ENCODE data around the gene PCNX3.

The PCNX3 gene

DNA sequence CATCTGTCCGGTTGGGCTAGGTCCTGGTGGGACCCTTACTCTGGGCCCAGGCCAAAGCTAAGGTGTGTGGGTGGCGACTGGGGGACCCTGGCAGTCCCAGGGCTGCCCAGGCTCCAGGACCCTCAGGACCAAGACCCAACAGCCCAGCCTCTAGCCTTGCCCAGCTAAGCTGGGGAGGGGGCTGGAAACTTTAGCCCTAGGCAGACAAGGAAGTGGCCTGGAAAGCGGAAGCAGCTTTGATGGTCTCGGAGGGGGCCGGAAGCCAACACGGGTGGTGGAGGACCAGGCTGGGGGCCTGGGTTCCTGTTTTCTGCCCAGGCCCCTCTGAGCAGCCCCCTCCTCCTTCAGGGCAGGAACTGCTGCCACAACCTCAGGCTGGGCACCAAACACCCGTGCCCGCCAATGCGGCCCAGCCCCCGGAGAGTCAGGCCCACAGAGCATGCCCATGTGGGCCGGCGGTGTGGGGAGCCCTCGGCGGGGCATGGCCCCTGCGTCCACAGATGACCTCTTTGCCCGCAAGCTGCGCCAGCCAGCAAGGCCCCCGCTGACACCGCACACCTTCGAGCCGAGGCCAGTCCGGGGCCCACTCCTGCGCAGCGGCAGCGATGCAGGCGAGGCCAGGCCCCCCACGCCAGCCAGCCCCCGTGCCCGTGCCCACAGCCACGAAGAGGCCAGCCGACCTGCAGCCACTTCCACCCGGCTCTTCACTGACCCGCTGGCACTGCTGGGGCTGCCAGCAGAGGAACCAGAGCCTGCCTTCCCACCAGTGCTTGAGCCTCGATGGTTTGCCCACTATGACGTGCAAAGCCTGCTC, 25.1 kb downstream of the PCNX3 start:
- TF ChIP-seq, protein P1, sequence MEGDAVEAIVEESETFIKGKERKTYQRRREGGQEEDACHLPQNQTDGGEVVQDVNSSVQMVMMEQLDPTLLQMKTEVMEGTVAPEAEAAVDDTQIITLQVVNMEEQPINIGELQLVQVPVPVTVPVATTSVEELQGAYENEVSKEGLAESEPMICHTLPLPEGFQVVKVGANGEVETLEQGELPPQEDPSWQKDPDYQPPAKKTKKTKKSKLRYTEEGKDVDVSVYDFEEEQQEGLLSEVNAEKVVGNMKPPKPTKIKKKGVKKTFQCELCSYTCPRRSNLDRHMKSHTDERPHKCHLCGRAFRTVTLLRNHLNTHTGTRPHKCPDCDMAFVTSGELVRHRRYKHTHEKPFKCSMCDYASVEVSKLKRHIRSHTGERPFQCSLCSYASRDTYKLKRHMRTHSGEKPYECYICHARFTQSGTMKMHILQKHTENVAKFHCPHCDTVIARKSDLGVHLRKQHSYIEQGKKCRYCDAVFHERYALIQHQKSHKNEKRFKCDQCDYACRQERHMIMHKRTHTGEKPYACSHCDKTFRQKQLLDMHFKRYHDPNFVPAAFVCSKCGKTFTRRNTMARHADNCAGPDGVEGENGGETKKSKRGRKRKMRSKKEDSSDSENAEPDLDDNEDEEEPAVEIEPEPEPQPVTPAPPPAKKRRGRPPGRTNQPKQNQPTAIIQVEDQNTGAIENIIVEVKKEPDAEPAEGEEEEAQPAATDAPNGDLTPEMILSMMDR (IDR thresholded peaks at IDR 0.05; ENCODE audit: control insufficient read depth, extremely low read depth, insufficient read depth): no peak
- DNase-seq (ENCODE audit: low read depth): no peak
- no peak overlapping the region for H3K4me3 ChIP-seq (ENCODE audit: low read depth, low read length)

DNA sequence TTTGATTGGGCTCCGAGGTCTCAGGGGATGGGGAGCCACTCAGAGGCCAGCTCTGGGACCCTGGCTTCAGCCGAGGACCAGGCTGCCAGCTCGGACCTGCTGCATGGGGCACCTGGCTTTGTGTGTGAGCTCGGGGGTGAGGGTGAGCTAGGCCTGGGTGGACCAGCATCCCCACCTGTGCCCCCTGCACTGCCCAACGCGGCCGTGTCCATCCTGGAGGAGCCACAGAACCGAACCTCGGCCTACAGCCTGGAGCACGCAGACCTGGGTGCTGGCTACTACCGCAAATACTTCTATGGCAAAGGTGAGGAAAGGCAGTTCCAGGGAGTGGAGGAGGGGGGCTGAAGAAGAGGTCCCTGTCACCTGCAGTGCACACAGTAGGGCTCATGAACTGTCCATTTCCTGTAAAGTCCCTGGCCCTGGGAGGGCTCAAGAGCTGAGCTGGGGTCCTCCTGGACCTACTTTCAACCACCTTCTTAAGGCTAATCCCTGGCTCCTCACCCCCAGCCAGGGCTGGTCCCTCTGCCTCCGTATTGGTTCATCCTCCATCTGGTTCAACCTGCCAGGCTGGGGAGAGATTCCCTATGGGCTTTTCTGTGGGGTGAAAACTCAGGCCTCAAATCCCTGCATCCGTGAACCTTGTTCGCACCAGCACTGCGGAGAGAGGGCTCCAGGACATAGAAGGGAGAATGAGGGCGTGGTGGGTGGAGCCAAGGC, 25.9 kb downstream of the PCNX3 start:
- TF ChIP-seq, protein P1 (IDR thresholded peaks at IDR 0.05; ENCODE audit: control insufficient read depth, extremely low read depth, insufficient read depth): no peak
- no peak overlapping the region for H3K4me3 ChIP-seq (ENCODE audit: low read depth, low read length)
- DNase-seq (ENCODE audit: low read depth): no peak

DNA sequence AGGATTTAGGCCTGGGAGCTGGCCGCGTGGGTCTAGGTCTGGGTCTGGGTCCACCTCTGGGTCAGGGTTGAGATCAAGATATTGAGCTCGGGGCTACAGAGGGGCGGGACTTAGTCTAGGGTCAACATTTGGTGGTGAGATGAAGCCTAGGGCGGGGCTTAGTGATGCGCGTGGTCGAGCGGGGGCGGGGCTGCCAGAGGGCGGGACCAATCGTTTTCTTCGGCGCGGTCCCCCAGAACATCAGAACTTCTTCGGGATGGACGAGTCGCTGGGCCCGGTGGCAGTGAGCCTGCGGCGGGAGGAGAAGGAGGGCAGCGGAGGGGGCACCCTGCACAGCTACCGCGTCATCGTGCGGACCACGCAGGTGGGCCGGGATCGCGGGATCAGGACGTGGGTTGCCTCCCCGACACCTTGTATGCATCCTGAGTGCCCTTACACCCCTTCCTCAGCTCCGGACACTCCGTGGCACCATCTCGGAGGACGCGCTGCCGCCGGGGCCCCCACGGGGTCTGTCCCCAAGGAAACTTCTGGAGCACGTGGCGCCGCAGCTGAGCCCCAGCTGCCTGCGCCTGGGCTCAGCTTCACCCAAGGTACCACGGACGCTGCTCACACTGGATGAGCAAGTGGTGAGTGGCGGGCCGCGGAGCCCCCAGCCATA, 26.6 kb downstream of the PCNX3 start:
- no peak for DNase-seq (ENCODE audit: low read depth)
- TF ChIP-seq, protein P1 (IDR thresholded peaks at IDR 0.05; ENCODE audit: control insufficient read depth, extremely low read depth, insufficient read depth): no peak
- H3K4me3 ChIP-seq (ENCODE audit: low read depth, low read length): no peak overlapping the region

DNA sequence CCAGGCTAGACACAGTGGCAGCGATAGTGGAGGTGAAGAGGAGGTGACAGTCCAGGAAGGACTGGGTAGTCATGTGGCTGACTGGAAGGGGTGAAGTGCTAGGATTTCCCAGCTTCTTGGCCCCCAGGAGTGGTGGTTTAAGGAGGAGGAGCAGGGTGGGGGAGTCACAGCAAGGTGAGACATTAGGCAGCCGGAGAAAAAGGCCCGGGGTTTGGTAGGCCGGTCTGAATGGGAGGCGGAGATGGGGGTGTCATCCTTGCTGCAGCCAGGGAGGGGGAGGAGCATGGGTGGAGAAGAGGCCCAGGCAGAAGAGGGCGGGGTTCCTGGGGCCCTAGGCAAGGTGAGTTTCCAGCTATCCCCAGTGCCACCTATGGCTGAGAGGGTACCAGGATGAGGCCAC, 28.4 kb downstream of the PCNX3 start:
- TF ChIP-seq, protein P1 (IDR thresholded peaks at IDR 0.05; ENCODE audit: control insufficient read depth, extremely low read depth, insufficient read depth): no peak
- H3K4me3 ChIP-seq (ENCODE audit: low read depth, low read length): no peak overlapping the region
- DNase-seq (ENCODE audit: low read depth): no peak

DNA sequence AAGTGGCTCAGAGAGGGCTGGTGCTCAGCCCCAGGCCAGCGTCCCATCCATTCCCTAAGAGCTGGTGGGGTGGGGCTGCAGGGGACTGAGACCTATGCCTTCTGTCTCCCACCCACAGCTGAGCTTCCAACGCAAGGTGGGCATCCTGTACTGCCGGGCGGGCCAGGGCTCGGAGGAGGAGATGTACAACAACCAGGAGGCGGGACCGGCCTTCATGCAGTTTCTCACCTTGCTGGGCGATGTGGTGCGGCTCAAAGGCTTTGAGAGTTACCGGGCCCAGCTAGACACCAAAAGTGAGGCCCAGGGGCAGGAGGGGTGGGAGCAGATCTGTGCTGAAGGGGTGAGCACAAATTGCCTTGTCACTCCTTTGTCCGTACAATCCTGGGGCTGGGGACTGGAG, 29.3 kb downstream of the PCNX3 start:
- no peak for DNase-seq (ENCODE audit: low read depth)
- TF ChIP-seq, protein P1 (IDR thresholded peaks at IDR 0.05; ENCODE audit: control insufficient read depth, extremely low read depth, insufficient read depth): no peak
- H3K4me3 ChIP-seq (ENCODE audit: low read depth, low read length): no peak overlapping the region

DNA sequence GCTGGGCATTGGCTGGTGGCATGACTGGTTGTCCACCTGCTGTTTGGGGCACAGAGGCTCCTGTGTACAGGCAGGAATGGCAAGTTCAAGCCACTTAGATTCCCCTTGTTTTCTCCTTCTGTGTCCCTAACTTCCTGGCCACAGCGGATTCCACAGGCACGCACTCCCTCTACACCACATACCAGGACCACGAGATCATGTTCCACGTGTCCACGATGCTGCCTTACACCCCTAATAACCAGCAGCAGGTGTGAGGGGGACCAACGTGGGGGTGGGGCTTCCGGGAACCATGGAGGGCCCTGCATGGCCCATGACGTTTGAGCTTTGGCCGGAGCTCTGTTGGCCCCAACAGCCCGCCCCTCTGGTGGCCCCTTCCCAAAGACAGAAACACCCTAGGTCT, 30.1 kb downstream of the PCNX3 start:
- TF ChIP-seq, protein P1 (IDR thresholded peaks at IDR 0.05; ENCODE audit: control insufficient read depth, extremely low read depth, insufficient read depth): no peak
- DNase-seq (ENCODE audit: low read depth): no peak
- H3K4me3 ChIP-seq (ENCODE audit: low read depth, low read length): no peak overlapping the region

All from LNCaP clone FGC (cell line).